Hepatocyte (in vitro differentiated cells): ENCODE results near the gene MT1G. TPM values are rescaled to one million over a fixed set of nuclear protein-coding genes. Genes with fewer than 3 reads are reported as not detected.
"Not testable (repeated sequence)": the region's sequence is repeated elsewhere in the genome, so short reads cannot be mapped to it uniquely, and the experiment has no call there.

Experiments
- DNase-seq: peaks from one replicate; pipeline ENCODE4 v3.0.0-alpha.2; 2016; ENCODE audit warnings: low spot score
- H2AFZ ChIP-seq: fragments of 200-600 bp; sonication (generic); 2 replicates; pipeline ENCODE4 v1.6.0; 2016; ENCODE audit warnings: antibody characterized with exemption, mild to moderate bottlenecking
- H3K27ac ChIP-seq: fragments of 200-600 bp; sonication (generic); 2 replicates; pipeline ENCODE4 v1.5.1; 2016; ENCODE audit warnings: mild to moderate bottlenecking
- H3K27me3 ChIP-seq: fragments of 200-600 bp; sonication (generic); 2 replicates; pipeline ENCODE4 v1.6.1; 2016
- H3K36me3 ChIP-seq: fragments of 200-600 bp; sonication (generic); replicated peaks from 2 replicates; pipeline ENCODE4 v1.5.1; 2016; ENCODE audit warnings: low read depth; ENCODE audit not compliant: insufficient read depth
- H3K4me1 ChIP-seq: fragments of 200-600 bp; sonication (generic); 2 replicates; pipeline ENCODE4 v1.5.1; 2016; ENCODE audit warnings: mild to moderate bottlenecking, moderate library complexity; ENCODE audit not compliant: insufficient read depth
- H3K4me2 ChIP-seq: fragments of 200-600 bp; sonication (generic); 2 replicates; pipeline ENCODE4 v1.6.0; 2016
- H3K4me3 ChIP-seq: fragments of 200-600 bp; sonication (generic); 2 replicates; pipeline ENCODE4 v1.5.1; 2016; ENCODE audit warnings: mild to moderate bottlenecking
- H3K79me2 ChIP-seq: fragments of 200-600 bp; sonication (generic); 2 replicates; pipeline ENCODE4 v1.6.0; 2017; ENCODE audit warnings: mild to moderate bottlenecking
- H3K9me2 ChIP-seq: fragments of 200-600 bp; sonication (generic); replicated peaks from 2 replicates; pipeline ENCODE4 v1.6.0; 2017; ENCODE audit warnings: mild to moderate bottlenecking; ENCODE audit not compliant: insufficient read depth
- H3K9me3 ChIP-seq: fragments of 200-600 bp; sonication (generic); 2 replicates; pipeline ENCODE4 v1.5.1; 2016; ENCODE audit warnings: low read depth, mild to moderate bottlenecking
- H4K20me1 ChIP-seq: fragments of 200-600 bp; sonication (generic); 2 replicates; pipeline ENCODE4 v1.6.0; 2016; ENCODE audit warnings: mild to moderate bottlenecking; ENCODE audit not compliant: insufficient read depth, poor library complexity, severe bottlenecking
- EZH2 ChIP-seq: fragments of 200-600 bp; sonication (generic); IDR thresholded peaks from 2 replicates; pipeline ENCODE4 v1.6.1; 2016; ENCODE audit warnings: antibody characterized with exemption, mild to moderate bottlenecking, borderline replicate concordance
- EZH2phosphoT487 ChIP-seq: fragments of 200-600 bp; sonication (generic); IDR thresholded peaks from one replicate; pipeline ENCODE4 v1.6.1; 2018; ENCODE audit warnings: antibody characterized with exemption, mild to moderate bottlenecking, low read depth, moderate library complexity; ENCODE audit not compliant: unreplicated experiment, severe bottlenecking
- WGBS: methylation state at CpG from one replicate; pipeline ENCODE4 v1.1.6; 2016; ENCODE audit warnings: low lambda C conversion rate; ENCODE audit errors: missing lambda C conversion rate; 5-methylcytosine and 5-hydroxymethylcytosine counted together
- polyA plus RNA-seq: library from polyadenylated mRNA; unstranded; fragments of >200 nt; fragmentation: Nextera tagmentation; extraction: Ambion mirVana; gene quantifications from 2 replicates; pipeline ENCODE4 v1.2.1, GENCODE V29; 2016
- total RNA-seq: library from RNA; depleted of rRNA; stranded (reverse); fragments of >200 nt; gene quantifications from 2 replicates; pipeline ENCODE4 v1.2.3, GENCODE V29; 2014
- TF ChIP-seq, protein P1 (sequence below): fragments of 200-600 bp; sonication (generic); IDR thresholded peaks from 2 replicates; pipeline ENCODE4 v1.5.1; 2016; ENCODE audit warnings: antibody characterized with exemption, mild to moderate bottlenecking; ENCODE audit not compliant: poor library complexity

MT1G gene
- total and polyA plus RNA-seq, 2 experiments from 2014 or later: 44.5 to 64.1 TPM

DNA sequence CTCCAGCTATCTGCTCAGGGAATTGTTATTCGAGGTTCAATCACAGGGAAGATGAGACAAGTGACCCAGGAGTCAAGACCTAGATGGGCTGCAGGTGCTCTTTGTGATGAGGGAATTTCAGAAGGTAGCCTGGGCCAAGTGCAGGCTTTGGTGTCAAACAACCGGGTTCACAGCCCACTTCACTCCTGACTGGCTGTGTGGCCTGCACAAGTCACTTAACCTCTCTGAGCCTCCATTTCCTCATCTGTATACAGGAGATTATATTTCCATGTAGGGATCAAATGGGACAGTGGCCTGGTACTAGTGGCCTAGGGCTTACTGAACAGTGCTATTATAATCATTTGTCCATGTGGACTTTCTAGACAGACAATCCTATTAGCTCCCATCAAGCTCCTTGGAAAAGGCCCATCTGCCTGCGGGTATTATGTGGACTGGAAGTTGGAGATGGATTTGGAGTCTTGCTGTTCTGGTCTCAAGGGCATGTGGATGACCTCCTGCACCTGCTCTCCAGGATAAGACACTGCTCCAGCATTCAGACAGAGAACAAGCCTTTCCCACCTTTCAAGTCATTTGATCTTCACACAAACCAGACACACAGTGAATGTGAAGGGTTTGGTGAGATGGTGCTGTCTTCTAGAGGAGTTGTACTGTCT is 11.3 kb upstream of the MT1G start:
- H3K4me2 ChIP-seq: no peak overlapping the region
- WGBS: 93% methylated on average over 3 of the region's 3 CpGs
- DNase-seq: no peak
- TF ChIP-seq, protein P1, sequence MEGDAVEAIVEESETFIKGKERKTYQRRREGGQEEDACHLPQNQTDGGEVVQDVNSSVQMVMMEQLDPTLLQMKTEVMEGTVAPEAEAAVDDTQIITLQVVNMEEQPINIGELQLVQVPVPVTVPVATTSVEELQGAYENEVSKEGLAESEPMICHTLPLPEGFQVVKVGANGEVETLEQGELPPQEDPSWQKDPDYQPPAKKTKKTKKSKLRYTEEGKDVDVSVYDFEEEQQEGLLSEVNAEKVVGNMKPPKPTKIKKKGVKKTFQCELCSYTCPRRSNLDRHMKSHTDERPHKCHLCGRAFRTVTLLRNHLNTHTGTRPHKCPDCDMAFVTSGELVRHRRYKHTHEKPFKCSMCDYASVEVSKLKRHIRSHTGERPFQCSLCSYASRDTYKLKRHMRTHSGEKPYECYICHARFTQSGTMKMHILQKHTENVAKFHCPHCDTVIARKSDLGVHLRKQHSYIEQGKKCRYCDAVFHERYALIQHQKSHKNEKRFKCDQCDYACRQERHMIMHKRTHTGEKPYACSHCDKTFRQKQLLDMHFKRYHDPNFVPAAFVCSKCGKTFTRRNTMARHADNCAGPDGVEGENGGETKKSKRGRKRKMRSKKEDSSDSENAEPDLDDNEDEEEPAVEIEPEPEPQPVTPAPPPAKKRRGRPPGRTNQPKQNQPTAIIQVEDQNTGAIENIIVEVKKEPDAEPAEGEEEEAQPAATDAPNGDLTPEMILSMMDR: no peak
- TF ChIP-seq EZH2phosphoT487 (no peak), EZH2 (no peak)
- H3K4me1 ChIP-seq: peaks cover 7% of the 10 kb centered on the region
- H3K4me3 ChIP-seq: no peak overlapping the region
- no peaks in the 10 kb centered on the region for H3K9me3 ChIP-seq
- H3K36me3 ChIP-seq: no peaks in the 10 kb centered on the region
- H2AFZ ChIP-seq: no peak overlapping the region
- H4K20me1 ChIP-seq: no peaks in the 10 kb centered on the region
- peaks cover 49% of the 10 kb centered on the region for H3K27me3 ChIP-seq
- no peaks in the 10 kb centered on the region for H3K79me2 ChIP-seq
- H3K27ac ChIP-seq: no peak overlapping the region
- no peaks in the 10 kb centered on the region for H3K9me2 ChIP-seq

DNA sequence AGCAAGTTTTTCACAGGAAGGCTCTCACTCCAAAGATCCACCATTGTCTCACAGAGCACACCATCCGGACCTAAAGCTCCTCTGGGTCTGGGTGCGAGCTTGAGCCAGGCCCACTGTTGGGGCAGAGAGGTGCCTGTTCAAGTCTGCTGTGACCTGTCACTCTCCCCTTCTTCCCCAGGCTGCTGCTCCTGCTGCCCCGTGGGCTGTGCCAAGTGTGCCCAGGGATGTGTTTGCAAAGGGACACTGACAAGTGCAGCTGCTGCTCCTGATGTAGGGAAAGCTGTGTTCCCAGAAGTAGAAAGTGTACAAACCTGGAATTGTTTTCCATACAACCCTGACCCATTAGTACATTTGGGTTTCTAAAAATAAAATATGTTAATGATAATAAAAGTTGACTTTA is 9.6 kb upstream of the MT1G start:
- peaks cover under 1% of the 10 kb centered on the region for H3K4me1 ChIP-seq
- H3K4me3 ChIP-seq: no peak overlapping the region
- peaks cover 53% of the 10 kb centered on the region for H3K27me3 ChIP-seq
- no peak for DNase-seq
- no peak overlapping the region for H3K4me2 ChIP-seq
- H3K36me3 ChIP-seq: no peaks in the 10 kb centered on the region
- no peaks in the 10 kb centered on the region for H3K9me2 ChIP-seq
- H3K27ac ChIP-seq: no peak overlapping the region
- TF ChIP-seq, protein P1: no peak
- TF ChIP-seq EZH2phosphoT487 (no peak), EZH2 (no peak)
- no peaks in the 10 kb centered on the region for H3K9me3 ChIP-seq
- H4K20me1 ChIP-seq: no peaks in the 10 kb centered on the region
- 81% methylated on average over 3 of the region's 3 CpGs for WGBS
- H3K79me2 ChIP-seq: no peaks in the 10 kb centered on the region
- no peak overlapping the region for H2AFZ ChIP-seq

DNA sequence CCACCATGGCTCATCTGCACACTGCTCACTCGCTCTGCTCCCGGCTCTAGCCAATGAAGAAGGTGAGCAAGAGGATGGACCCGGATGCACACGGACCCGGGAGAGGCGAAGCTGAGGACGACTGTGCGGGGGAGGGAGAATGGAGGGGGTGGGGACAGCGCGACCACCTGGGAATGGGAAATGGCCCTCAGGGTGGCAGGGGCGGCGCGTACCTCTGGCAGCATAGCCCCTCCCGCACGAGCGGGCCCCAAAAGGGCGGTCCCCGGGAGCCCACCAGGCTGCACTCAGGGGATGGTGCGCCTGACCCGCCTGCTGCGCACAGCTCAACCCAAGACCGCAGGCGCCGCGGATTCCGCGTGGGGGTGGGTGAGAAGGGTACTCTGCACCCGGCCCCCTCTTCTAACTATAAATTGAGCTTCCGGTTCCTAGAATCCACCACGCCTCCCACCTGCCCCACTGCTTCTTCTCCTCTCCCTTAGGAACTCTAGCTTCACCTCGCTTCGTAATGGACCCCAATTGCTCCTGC is 7.9 kb upstream of the MT1G start:
- no peaks in the 10 kb centered on the region for H3K4me1 ChIP-seq
- H2AFZ ChIP-seq: no peak overlapping the region
- no peaks in the 10 kb centered on the region for H3K9me3 ChIP-seq
- TF ChIP-seq EZH2 (no peak), EZH2phosphoT487 (no peak)
- TF ChIP-seq, protein P1: no peak
- H3K79me2 ChIP-seq: no peaks in the 10 kb centered on the region
- DNase-seq: no peak
- no peaks in the 10 kb centered on the region for H4K20me1 ChIP-seq
- peaks cover 70% of the 10 kb centered on the region for H3K27me3 ChIP-seq
- H3K4me2 ChIP-seq: peak overlapping the region; percentile 68
- no peak overlapping the region for H3K4me3 ChIP-seq
- no peaks in the 10 kb centered on the region for H3K36me3 ChIP-seq
- H3K27ac ChIP-seq: no peak overlapping the region
- no peaks in the 10 kb centered on the region for H3K9me2 ChIP-seq
- 4% methylated on average over 27 of the region's 32 CpGs for WGBS

DNA sequence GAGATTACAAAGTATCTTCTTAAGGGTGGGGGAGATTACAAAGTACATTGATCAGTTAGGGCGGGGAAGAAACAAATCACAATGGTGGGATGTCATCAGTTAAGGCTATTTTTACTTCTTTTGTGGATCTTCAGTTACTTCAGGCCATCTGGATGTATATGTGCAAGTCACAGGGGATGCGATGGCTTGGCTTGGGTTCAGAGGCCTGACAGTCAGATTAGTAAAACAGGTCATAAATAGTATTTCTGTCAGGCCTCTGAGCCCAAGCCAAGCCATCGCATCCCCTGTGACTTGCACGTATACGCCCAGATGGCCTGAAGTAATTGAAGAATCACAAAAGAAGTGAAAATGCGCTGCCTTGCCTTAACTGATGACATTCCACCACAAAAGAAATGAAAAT is 6.7 kb upstream of the MT1G start:
- H3K9me2 ChIP-seq, H3K79me2 ChIP-seq, H3K9me3 ChIP-seq, H3K4me2 ChIP-seq, H3K4me1 ChIP-seq, H3K36me3 ChIP-seq, DNase-seq, H3K27ac ChIP-seq, H3K4me3 ChIP-seq, H2AFZ ChIP-seq, H4K20me1 ChIP-seq: not testable (repeated sequence)
- WGBS: 76% methylated on average over 6 of the region's 6 CpGs
- peaks cover 82% of the 10 kb centered on the region for H3K27me3 ChIP-seq
